Prostate gland (tissue), 2 donors: ENCODE results near the gene EGFLAM. TPM values are rescaled to one million over a fixed set of nuclear protein-coding genes. Genes with fewer than 3 reads are reported as not detected.

Experiments
- DNase-seq: peaks from one replicate; pipeline ENCODE4 v3.0.0-alpha.2; 2019; ENCODE audit warnings: low spot score
- H3K27ac ChIP-seq, 2 donors: fragments of 200-600 bp; sonication (generic); 2 replicates each; pipeline ENCODE4 v1.5.1; 2017 to 2019
- H3K27me3 ChIP-seq: fragments of 200-600 bp; sonication (generic); replicated peaks from 2 replicates; pipeline ENCODE4 v1.5.1; 2019; ENCODE audit not compliant: insufficient read depth
- H3K36me3 ChIP-seq, 2 donors: fragments of 200-600 bp; sonication (generic); 1 replicate in 1 of 2; 2 replicates in 1 of 2; pipeline versions ENCODE4 v1.5.1 to v1.8.1; 2017 to 2019
- H3K4me1 ChIP-seq: fragments of 200-600 bp; sonication (generic); replicated peaks from 2 replicates; pipeline ENCODE4 v1.5.1; 2019
- H3K4me3 ChIP-seq, 2 donors: fragments of 200-600 bp; sonication (generic); 2 replicates each; pipeline ENCODE4 v1.5.1; 2017 to 2019
- H3K9me3 ChIP-seq: fragments of 200-600 bp; sonication (generic); 2 replicates; pipeline ENCODE4 v1.5.1; 2017
- POLR2A ChIP-seq: fragments of 450-650 bp; IDR thresholded peaks from one replicate; pipeline ENCODE4 v1.6.1; 2016; ENCODE audit warnings: antibody characterized with exemption, mild to moderate bottlenecking
- POLR2AphosphoS5 ChIP-seq: sonication (generic); formaldehyde crosslinking; IDR thresholded peaks from one replicate; pipeline ENCODE4 v1.6.1; 2017; ENCODE audit warnings: antibody characterized with exemption
- WGBS: methylation state at CpG from one replicate; pipeline ENCODE4 v1.1.5; 2018; 5-methylcytosine and 5-hydroxymethylcytosine counted together
- intact Hi-C: fragments of 100-400 bp; cut with DNase I; formaldehyde crosslinking; loops from one replicate; pipeline ENCODE4 v1.14.2; 2022
- total RNA-seq, 2 donors: library from RNA; depleted of rRNA; stranded (reverse); fragments of >200 nt; gene quantifications; one replicate each; pipeline ENCODE4 v1.1.0, GENCODE V29; 2016
- TF ChIP-seq, protein P1 (sequence below), 4 experiments: fragments of 200-600 bp in 2 of 4; fragments of 450-650 bp in 2 of 4; sonication (generic) in 2 of 4; IDR thresholded peaks; 1 replicate in 3 of 4; 2 replicates in 1 of 4; pipeline ENCODE4 v1.5.1; 2016 to 2019; ENCODE audit warnings: antibody characterized with exemption in 4 of 4, mild to moderate bottlenecking in 2 of 4, moderate library complexity in 2 of 4

EGFLAM gene
- total RNA-seq, 2 donors from 2014 or later: 4.1 to 14.1 TPM

DNA sequence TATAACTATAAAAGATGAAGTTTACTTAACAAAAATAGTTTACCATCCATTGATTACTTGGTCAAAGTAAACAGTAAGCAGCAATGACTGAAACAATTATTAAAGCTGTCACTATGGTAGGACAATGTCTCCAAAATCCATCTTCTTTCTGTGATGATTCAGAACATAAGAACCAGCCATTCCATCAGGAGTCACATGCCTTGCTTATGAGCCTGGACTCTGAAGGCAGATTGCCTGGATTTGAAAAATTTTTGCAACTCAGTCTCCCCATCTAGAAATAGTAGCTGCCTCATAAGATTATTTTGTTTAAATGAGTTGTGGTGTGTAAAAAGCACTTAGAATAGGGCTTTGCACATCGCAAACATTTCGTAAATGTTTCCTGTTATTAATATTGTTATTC is 161.9 kb downstream of the EGFLAM start:
- Histone ChIP-seq H3K36me3 (no peaks in the 10 kb centered on the region), H3K4me1 (no peaks in the 10 kb centered on the region), H3K27ac (no peak overlapping the region), H3K27me3 (no peaks in the 10 kb centered on the region), H3K4me3 (no peak overlapping the region), H3K9me3 (no peaks in the 10 kb centered on the region)
- DNase-seq: no peak
- intact Hi-C loops: no loop called here
- WGBS: 94% methylated on average over 2 of the region's 2 CpGs
- TF ChIP-seq, protein P1, sequence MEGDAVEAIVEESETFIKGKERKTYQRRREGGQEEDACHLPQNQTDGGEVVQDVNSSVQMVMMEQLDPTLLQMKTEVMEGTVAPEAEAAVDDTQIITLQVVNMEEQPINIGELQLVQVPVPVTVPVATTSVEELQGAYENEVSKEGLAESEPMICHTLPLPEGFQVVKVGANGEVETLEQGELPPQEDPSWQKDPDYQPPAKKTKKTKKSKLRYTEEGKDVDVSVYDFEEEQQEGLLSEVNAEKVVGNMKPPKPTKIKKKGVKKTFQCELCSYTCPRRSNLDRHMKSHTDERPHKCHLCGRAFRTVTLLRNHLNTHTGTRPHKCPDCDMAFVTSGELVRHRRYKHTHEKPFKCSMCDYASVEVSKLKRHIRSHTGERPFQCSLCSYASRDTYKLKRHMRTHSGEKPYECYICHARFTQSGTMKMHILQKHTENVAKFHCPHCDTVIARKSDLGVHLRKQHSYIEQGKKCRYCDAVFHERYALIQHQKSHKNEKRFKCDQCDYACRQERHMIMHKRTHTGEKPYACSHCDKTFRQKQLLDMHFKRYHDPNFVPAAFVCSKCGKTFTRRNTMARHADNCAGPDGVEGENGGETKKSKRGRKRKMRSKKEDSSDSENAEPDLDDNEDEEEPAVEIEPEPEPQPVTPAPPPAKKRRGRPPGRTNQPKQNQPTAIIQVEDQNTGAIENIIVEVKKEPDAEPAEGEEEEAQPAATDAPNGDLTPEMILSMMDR (IDR thresholded peaks at IDR 0.05): no peak
- no peak for TF ChIP-seq POLR2AphosphoS5
- no peak for TF ChIP-seq POLR2A

DNA sequence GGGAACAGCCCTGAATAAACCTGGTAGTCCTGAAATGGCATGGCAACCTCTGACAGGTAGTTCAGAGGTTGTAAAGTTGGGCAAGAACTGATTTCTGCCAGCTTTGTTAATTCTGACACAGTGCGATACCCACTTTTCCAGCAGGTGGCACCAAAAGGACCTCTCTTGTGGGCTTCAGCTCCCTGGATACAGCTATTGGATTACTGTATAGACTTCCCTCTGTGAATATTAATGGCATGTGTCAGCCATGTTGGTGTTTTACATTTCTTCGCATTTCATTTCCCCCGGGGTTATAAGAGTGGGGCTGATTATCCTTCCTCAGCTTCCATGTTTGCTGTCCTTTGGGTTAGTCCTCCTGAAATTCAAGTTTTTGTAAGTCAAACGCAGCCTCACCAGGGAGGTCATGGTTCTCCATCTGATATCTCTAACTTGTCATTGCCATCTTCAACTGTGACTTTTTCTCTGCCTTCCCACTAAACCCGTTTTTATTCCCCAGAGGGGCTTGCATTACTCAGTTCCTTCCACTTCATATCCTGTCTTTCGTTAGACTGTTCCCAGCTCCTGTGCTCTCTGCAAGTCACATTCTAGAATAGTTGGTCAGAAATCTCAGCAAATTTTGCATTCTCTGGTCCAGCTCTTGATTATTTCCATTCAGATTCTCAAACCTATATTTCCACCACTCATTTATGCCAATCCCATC is 162.5 kb downstream of the EGFLAM start:
- no peak overlapping the region for H3K4me3 ChIP-seq
- no peaks in the 10 kb centered on the region for H3K9me3 ChIP-seq
- TF ChIP-seq, protein P1 (IDR thresholded peaks at IDR 0.05): peak; percentile 21 to 66 (median 58)
- TF ChIP-seq POLR2AphosphoS5 (no peak), POLR2A (no peak)
- DNase-seq: peak; percentile 43
- no peaks in the 10 kb centered on the region for H3K4me1 ChIP-seq
- no peak overlapping the region for H3K27ac ChIP-seq
- WGBS: 67% methylated on average over 6 of the region's 6 CpGs
- no peaks in the 10 kb centered on the region for H3K27me3 ChIP-seq
- intact Hi-C loops: no loop called here
- no peaks in the 10 kb centered on the region for H3K36me3 ChIP-seq

DNA sequence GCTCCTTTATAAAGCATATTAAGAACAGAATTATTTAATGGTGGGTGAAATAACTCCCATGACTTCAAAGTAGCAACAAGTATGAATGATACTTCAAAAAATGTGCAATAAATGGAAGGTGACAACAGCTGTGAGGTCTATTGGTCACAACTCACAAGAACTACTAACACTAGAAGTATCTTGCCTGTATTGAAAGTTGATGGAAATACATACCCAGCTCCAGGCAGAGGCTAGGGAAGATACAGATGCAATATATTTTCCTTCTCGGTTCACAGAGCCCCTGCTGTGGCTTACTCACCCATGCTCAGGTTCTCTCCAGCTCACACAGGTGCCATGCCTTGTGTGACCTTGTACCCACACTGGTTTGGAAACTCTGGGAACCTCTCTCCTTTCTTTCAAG is 164.3 kb downstream of the EGFLAM start:
- no peaks in the 10 kb centered on the region for H3K4me1 ChIP-seq
- intact Hi-C loops: no loop called here
- no peaks in the 10 kb centered on the region for H3K9me3 ChIP-seq
- DNase-seq: no peak
- TF ChIP-seq POLR2A (no peak), POLR2AphosphoS5 (no peak)
- TF ChIP-seq, protein P1 (IDR thresholded peaks at IDR 0.05): no peak
- H3K27me3 ChIP-seq: no peaks in the 10 kb centered on the region
- no peak overlapping the region for H3K4me3 ChIP-seq
- H3K27ac ChIP-seq: no peak overlapping the region
- no peaks in the 10 kb centered on the region for H3K36me3 ChIP-seq
- WGBS: 56% methylated on average over 1 of the region's 1 CpG

DNA sequence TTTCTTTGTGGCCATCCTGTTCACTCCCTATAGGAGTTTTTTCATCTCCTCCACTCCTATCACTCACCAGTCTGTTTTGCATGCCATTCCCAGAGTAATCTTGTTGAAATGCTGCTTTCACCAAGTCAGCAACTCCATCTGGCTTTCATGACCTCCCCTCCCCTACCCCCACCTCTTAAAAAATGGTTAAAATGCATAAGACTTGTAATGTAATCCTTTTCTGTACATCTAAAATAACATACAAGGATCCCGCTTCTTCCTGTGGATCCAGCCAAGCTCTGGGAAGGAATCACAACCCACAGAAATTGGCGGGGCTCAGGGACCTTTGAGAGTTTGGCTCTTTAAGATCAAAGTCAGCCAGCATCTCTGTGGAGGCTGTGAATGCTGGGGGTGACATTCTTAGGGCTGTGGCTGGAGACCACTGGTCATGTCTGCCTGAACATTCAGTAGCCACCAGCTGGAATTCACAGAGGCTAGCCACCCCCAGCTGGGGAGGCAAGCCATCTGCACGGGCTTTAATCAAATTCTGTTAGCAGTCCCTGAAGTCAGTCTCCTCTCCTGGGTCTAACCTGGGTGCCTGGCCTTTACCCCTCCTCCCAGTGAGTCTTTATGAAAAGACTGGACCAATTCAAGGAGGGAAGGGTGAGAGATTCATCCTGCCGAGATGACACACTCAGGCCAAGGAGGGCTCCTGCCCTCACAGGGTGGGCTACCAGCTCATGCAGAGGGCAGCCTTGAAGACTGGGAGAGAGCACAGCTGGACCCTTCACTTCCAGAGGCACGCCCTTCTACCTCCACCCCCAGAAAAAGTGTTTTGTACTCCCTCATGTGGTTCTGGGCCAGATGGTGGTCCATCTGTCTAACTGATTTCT is 165.2 kb downstream of the EGFLAM start:
- no peak overlapping the region for H3K4me3 ChIP-seq
- TF ChIP-seq POLR2AphosphoS5 (no peak), POLR2A (no peak)
- TF ChIP-seq, protein P1 (IDR thresholded peaks at IDR 0.05): no peak
- intact Hi-C loops: no loop called here
- H3K27ac ChIP-seq: no peak overlapping the region
- no peaks in the 10 kb centered on the region for H3K27me3 ChIP-seq
- H3K9me3 ChIP-seq: no peaks in the 10 kb centered on the region
- DNase-seq: no peak
- 79% methylated on average over 5 of the region's 5 CpGs for WGBS
- H3K36me3 ChIP-seq: no peaks in the 10 kb centered on the region
- H3K4me1 ChIP-seq: no peaks in the 10 kb centered on the region
